ENCODE results near the gene NDUFB7.

Gene NDUFB7

DNA sequence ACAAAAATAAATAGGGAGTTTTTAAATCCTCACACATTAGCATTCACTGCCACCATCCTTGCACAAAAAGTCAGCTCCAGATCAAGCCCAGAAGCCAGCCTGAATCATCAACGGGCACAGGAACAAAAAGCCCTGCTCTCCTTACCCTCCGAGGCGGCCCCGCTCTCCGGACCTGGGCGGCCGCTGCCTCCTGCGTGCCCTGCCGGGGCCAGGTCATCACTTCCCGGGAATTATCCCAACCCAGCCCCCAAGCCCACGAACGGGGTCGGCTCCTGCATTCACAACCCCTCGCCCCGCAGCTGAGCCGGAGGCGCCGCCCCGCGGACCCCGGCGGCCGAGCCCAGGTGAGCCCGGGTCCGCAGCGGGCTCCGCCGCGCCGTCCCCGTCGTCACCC lies 54.4 kb downstream of the NDUFB7 start:
- Histone ChIP-seq H3K4me3 (ENCODE audit: low read length) (peak overlapping the region; percentile 95), H3K36me3 (ENCODE audit: control insufficient read depth, low read length) (peaks cover 49% of the 10 kb centered on the region), H3K9me2 (replicated peaks; ENCODE audit: control insufficient read depth, low read length) (no peaks in the 10 kb centered on the region), H3K27me3 (ENCODE audit: control insufficient read depth, low read length) (no peaks in the 10 kb centered on the region), H3K79me2 (ENCODE audit: control insufficient read depth, low read length) (peaks cover 31% of the 10 kb centered on the region), H3K4me2 (ENCODE audit: low read length) (peak overlapping the region; percentile 69), H3K4me1 (ENCODE audit: control insufficient read depth, low read length) (peaks cover 43% of the 10 kb centered on the region), H3F3A (ENCODE audit: control insufficient read depth, insufficient read depth) (peaks cover 23% of the 10 kb centered on the region), H3K9me3 (ENCODE audit: control insufficient read depth, insufficient read depth, low read length) (no peaks in the 10 kb centered on the region), H4K20me1 (ENCODE audit: control insufficient read depth, insufficient read depth, low read depth, low read length) (peaks cover 30% of the 10 kb centered on the region), H3K27ac (ENCODE audit: low read depth, low read length) (peak overlapping the region; percentile 73; the same call in 1 of the 2 replicates)
- no peak for TF ChIP-seq CTCF (IDR thresholded peaks at IDR 0.05; ENCODE audit: low read depth, low read length, poor library complexity, severe bottlenecking)
- no peak for TF ChIP-seq EZH2phosphoT487 (IDR thresholded peaks at IDR 0.05; ENCODE audit: borderline replicate concordance, low read length)

DNA sequence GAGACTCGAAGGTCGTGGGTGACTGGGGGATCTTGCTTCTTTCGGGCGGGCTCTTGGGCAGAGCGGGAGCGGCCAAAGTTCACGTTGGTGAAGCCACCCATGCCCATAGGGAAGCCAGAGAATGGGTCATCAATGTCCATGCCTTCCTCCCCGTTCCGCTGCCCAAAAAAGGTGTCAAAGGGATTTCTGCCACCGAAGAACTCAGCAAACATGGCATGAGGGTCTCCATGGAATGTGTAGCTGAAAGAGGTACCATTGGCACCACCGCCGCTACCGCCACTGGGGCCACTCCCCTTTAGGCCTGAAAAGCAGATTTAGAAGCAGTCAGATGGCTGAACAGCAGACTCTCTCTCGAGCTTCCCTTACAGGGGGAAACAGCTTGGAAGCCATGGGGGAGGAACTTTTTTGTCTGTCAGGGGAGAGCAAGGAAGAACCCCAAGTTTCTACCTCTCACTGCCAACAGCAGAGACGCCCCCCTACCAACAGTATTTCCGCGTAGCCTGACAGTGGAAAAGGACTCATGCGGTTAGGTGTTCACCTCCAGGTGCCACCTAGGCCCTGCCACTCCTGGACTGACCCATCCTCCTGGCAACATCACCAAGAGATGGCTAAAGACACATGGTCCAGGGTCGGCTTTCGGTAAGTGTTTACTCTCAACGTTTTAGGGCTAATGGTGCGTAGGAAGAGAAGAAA lies 55.0 kb downstream of the NDUFB7 start:
- Histone ChIP-seq H3K4me1 (ENCODE audit: control insufficient read depth, low read length) (peaks cover 38% of the 10 kb centered on the region), H3K9me2 (replicated peaks; ENCODE audit: control insufficient read depth, low read length) (no peaks in the 10 kb centered on the region), H4K20me1 (ENCODE audit: control insufficient read depth, insufficient read depth, low read depth, low read length) (peaks cover 30% of the 10 kb centered on the region), H3K36me3 (ENCODE audit: control insufficient read depth, low read length) (peaks cover 49% of the 10 kb centered on the region), H3K79me2 (ENCODE audit: control insufficient read depth, low read length) (peaks cover 31% of the 10 kb centered on the region), H3K9me3 (ENCODE audit: control insufficient read depth, insufficient read depth, low read length) (no peaks in the 10 kb centered on the region), H3K27me3 (ENCODE audit: control insufficient read depth, low read length) (no peaks in the 10 kb centered on the region), H3F3A (ENCODE audit: control insufficient read depth, insufficient read depth) (peaks cover 22% of the 10 kb centered on the region), H3K27ac (ENCODE audit: low read depth, low read length) (no peak overlapping the region), H3K4me2 (ENCODE audit: low read length) (peak overlapping the region; percentile 69), H3K4me3 (ENCODE audit: low read length) (peak overlapping the region; percentile 95)
- no peak for TF ChIP-seq CTCF (IDR thresholded peaks at IDR 0.05; ENCODE audit: low read depth, low read length, poor library complexity, severe bottlenecking)

Measured in DOHH2 (cell line).